GM12874 (cell line): ENCODE data around the gene PLEKHG5.

Experiments used
- TF ChIP-seq, protein P1 (sequence below): IDR thresholded peaks from 2 replicates; pipeline ENCODE4 v1.5.1; 2011; ENCODE audit warnings: low read depth, mild to moderate bottlenecking, control low read depth, low read length, moderate library complexity; ENCODE audit not compliant: insufficient read depth

PLEKHG5 gene

DNA sequence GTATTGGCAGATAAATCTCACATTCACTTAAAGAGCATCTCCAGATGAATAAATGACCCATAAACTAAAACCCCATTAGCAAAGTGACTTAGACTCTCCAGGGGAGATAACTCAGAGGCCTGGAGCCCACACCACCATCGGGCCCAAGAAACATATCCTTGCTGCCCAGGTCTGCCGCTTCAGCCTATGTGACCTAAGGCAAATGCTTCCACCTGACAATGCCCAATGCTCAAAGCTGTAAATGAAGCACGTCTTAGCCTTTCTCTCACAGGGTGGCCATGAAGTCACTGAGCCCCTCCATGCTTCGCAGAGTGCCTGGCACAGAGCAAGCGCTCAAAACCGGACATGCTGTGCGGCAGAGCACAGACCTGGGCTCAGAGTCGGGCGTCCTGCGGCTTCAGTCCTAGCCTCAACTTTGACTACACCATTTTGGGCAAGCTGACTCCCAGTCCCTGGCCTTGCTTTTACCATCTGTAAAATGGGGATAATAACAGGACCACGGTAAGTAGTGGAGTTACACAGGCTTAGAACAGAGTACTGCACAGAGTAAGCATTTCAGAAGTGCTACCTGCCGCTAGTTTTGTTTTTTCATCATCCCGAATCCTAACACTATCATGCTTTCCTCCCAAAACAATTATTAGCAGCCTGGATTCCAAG, 39.2 kb upstream of the PLEKHG5 start:
- TF ChIP-seq, protein P1, sequence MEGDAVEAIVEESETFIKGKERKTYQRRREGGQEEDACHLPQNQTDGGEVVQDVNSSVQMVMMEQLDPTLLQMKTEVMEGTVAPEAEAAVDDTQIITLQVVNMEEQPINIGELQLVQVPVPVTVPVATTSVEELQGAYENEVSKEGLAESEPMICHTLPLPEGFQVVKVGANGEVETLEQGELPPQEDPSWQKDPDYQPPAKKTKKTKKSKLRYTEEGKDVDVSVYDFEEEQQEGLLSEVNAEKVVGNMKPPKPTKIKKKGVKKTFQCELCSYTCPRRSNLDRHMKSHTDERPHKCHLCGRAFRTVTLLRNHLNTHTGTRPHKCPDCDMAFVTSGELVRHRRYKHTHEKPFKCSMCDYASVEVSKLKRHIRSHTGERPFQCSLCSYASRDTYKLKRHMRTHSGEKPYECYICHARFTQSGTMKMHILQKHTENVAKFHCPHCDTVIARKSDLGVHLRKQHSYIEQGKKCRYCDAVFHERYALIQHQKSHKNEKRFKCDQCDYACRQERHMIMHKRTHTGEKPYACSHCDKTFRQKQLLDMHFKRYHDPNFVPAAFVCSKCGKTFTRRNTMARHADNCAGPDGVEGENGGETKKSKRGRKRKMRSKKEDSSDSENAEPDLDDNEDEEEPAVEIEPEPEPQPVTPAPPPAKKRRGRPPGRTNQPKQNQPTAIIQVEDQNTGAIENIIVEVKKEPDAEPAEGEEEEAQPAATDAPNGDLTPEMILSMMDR = no peak

GRCh38 chr1:6528492-6528891, 37.0 kb upstream of the PLEKHG5 start:
- TF ChIP-seq, protein P1 = no peak

DNA sequence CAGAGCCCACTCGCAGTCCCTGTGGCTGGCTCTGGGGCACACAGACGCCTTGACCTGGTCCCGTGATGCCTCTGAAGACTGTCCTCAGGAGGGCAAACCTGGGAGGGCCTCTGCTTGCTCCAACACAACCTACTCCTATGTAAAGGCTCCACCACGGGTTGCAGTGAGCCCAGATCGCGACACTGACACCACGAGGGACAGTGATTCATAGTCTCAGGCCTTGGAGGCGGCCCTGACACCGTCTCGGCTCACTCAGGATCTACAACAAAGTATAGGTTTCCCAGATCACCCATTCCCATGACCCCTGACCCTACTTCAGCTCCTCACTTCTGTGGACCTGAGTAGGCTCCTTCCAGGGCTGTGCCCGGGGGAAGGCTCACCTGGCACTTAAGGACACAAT, 34.8 kb upstream of the PLEKHG5 start:
- TF ChIP-seq, protein P1 = no peak

GRCh38 chr1:6523566-6523965, 32.1 kb upstream of the PLEKHG5 start:
- TF ChIP-seq, protein P1 = peak; percentile 51

GRCh38 chr1:6521536-6521935, 30.1 kb upstream of the PLEKHG5 start:
- TF ChIP-seq, protein P1 = no peak

- TF ChIP-seq, protein P1 = no peak
These were observed 28.6 kb upstream of the PLEKHG5 start for GRCh38 chr1:6519935-6520671.

DNA sequence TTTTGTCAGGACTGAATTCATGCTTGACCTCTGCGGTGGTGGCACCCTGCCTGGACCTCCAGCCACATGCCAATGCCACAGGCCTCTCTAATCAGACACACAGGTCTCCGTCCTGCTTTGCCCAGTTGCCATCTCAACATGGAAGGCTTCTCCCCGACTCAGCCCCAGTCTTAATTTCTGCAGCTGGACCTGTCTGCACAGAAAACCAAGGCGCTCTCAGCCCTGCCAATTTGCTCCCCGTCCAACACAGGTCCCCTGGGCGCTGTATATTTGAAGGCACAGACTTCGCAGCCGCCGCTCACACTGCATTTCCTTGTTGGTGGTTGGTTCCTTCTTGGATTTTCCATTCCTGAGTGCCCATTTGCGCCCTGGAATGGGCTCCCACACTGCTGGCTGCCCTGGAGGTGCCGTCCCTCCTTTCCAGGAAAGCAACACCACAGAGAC, 28.0 kb upstream of the PLEKHG5 start:
- TF ChIP-seq, protein P1 = no peak
